Common myeloid progenitor, CD34-positive (primary cell): ENCODE measurements around the gene FNIP2.
A peak's percentile ranks its signal among the peaks of the same experiment; 100 is the strongest.
"Not testable (repeated sequence)": the region's sequence is repeated elsewhere in the genome, so short reads cannot be mapped to it uniquely, and the experiment has no call there.

ENCODE experiments used
- CTCF ChIA-PET: fragments of 350-600 bp; sonication (Branson Sonifier 250); formaldehyde crosslinking; loops from one replicate; lab custom pipeline; 2021; ENCODE audit warnings: antibody characterized with exemption; lab: Charles Lee
- POLR2A ChIA-PET: fragments of 350-600 bp; sonication (Branson Sonifier 250); formaldehyde crosslinking; loops from one replicate; lab custom pipeline; 2021; ENCODE audit warnings: antibody characterized with exemption; lab: Charles Lee
- DNase-seq, 3 donors: peaks; one replicate each; pipeline versions ENCODE4 v3.0.0 to v3.0.0-alpha.2; 2013
- H3K27ac ChIP-seq, 2 experiments: 1 replicate in 1 of 2; 2 replicates in 1 of 2; pipeline ENCODE4 v1.7.0; 2013; ENCODE audit warnings: inconsistent platforms in 2 of 2, low read length in 2 of 2, mild to moderate bottlenecking in 2 of 2, low read depth in 1 of 2, moderate library complexity in 1 of 2; ENCODE audit not compliant: severe bottlenecking in 2 of 2, insufficient read depth in 1 of 2, poor library complexity in 1 of 2
- H3K27me3 ChIP-seq, 5 experiments: replicated peaks in 2 of 5; 1 replicate in 3 of 5; 2 replicates in 2 of 5; pipeline versions ENCODE4 v1.6.1 to v1.7.0; 2013; ENCODE audit warnings: low read length in 4 of 5, mild to moderate bottlenecking in 2 of 5, moderate library complexity in 2 of 5, inconsistent platforms in 1 of 5; ENCODE audit not compliant: insufficient read depth in 5 of 5, control insufficient read depth in 4 of 5
- H3K36me3 ChIP-seq, 4 experiments: 1 replicate in 2 of 4; 2 replicates in 2 of 4; pipeline versions ENCODE4 v1.6.1 to v1.7.0; 2013; ENCODE audit warnings: low read length in 3 of 4, control low read depth in 1 of 4, mild to moderate bottlenecking in 1 of 4; ENCODE audit not compliant: control insufficient read depth in 4 of 4, insufficient read depth in 4 of 4
- H3K4me1 ChIP-seq, 4 experiments: 1 replicate in 3 of 4; 2 replicates in 1 of 4; pipeline versions ENCODE4 v1.6.1 to v1.7.1; 2013; ENCODE audit warnings: low read length in 3 of 4, mild to moderate bottlenecking in 3 of 4, control low read depth in 1 of 4, inconsistent platforms in 1 of 4, moderate library complexity in 1 of 4; ENCODE audit not compliant: control insufficient read depth in 4 of 4, insufficient read depth in 4 of 4; ENCODE audit errors: control extremely low read depth in 1 of 4
- H3K4me3 ChIP-seq, 7 experiments: 1 replicate in 4 of 7; 2 replicates in 3 of 7; pipeline versions ENCODE4 v1.5.1 to v1.7.0; 2013; ENCODE audit warnings: mild to moderate bottlenecking in 7 of 7, low read length in 6 of 7, moderate library complexity in 6 of 7, inconsistent platforms in 2 of 7, low read depth in 2 of 7, control low read depth in 1 of 7; ENCODE audit not compliant: insufficient read depth in 4 of 7, control insufficient read depth in 1 of 7; ENCODE audit errors: extremely low read depth in 1 of 7
- H3K9me3 ChIP-seq, 5 experiments: 1 replicate in 4 of 5; 2 replicates in 1 of 5; pipeline versions ENCODE4 v1.6.1 to v1.7.1; 2013; ENCODE audit warnings: low read length in 4 of 5, mild to moderate bottlenecking in 2 of 5, inconsistent platforms in 1 of 5, low read depth in 1 of 5, moderate library complexity in 1 of 5; ENCODE audit not compliant: control insufficient read depth in 4 of 5, insufficient read depth in 2 of 5; ENCODE audit errors: control extremely low read depth in 1 of 5
- WGBS: methylation state at CpG from one replicate; pipeline ENCODE4 v1.1.5; 2013; ENCODE audit not compliant: insufficient coverage; 5-methylcytosine and 5-hydroxymethylcytosine counted together

FNIP2 gene

DNA sequence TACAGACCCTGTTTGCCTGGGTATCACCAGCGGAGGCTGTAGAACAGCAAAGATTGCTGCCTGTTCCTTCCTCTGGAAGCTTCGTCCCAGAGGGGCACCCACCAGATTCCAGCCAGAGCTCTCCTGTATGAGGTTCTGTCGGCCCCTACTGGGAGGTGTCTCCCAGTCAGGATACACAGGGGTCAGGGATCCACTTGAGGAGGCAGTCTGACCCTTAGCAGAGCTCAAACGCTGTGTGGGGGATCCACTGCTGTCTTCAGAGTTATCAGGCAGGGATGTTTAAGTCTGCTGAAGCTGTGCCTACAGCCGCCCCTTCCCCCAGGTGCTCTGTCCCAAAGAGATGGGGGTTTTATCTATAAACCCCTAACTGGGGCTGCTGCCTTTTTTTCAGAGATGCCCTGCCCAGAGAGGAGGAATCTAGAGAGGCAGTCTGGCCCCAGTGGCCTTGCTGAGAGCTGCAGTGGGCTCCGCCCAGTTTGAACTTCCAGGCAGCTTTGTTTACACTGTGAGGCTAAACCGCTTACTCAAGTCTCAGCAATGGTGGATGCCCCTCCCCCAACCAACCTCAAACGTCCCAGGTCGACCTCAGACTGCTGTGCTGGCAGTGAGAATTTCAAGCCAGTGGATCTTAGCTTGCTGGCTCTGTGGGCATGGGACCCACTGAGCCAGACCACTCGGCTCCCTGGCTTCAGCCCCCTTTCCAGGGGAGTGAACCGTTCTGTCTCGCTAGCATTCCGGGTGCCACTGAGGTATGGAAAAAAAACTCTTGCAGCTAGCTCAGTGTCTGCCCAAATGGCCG, 133.7 kb downstream of the FNIP2 start:
- not testable (repeated sequence) for H3K27ac ChIP-seq, H3K9me3 ChIP-seq, H3K4me3 ChIP-seq, H3K4me1 ChIP-seq, H3K27me3 ChIP-seq
- peaks cover 2 to 24% (median 10%) of the 10 kb centered on the region in 4 experiments for H3K36me3 ChIP-seq
- ChIA-PET CTCF (interaction anchor here (1.2 to 2.5 kb wide), 2 partner anchors 13 to 115 kb away, joined by 3 to 6 read pairs; no protein-coding TSS in a partner anchor), POLR2A (interaction anchor here (0.6 kb wide), 1 partner anchor 120 kb away, joined by 4 read pairs; no protein-coding TSS in a partner anchor)
- 83% methylated on average over 12 of the region's 14 CpGs for WGBS
- peak in 1 of 3 donors; percentile 19 for DNase-seq

GRCh38 chr4:158903079-158903456, 134.2 kb downstream of the FNIP2 start:
- H3K4me1 ChIP-seq = peaks cover 0 to 6% (median 0%) of the 10 kb centered on the region in 4 experiments
- POLR2A ChIA-PET = no interaction called here
- CTCF ChIA-PET = interaction anchor here (1.2 to 2.5 kb wide), 2 partner anchors 13 to 114 kb away, joined by 3 to 6 read pairs; no protein-coding TSS in a partner anchor
- 97% methylated on average over 6 of the region's 7 CpGs for WGBS
- DNase-seq = no peak
- peaks cover 2 to 24% (median 10%) of the 10 kb centered on the region in 4 experiments for H3K36me3 ChIP-seq
- no peaks in the 10 kb centered on the region for H3K27me3 ChIP-seq
- peaks cover 0 to 4% (median 0%) of the 10 kb centered on the region in 5 experiments for H3K9me3 ChIP-seq
- no peak overlapping the region for H3K4me3 ChIP-seq
- no peak overlapping the region for H3K27ac ChIP-seq

GRCh38 chr4:158903472-158904043, 134.7 kb downstream of the FNIP2 start:
- Histone ChIP-seq H3K9me3 (peaks cover 0 to 4% (median 0%) of the 10 kb centered on the region in 5 experiments), H3K4me1 (peaks cover 0 to 6% (median 0%) of the 10 kb centered on the region in 4 experiments), H3K27ac (no peak overlapping the region), H3K4me3 (no peak overlapping the region), H3K27me3 (no peaks in the 10 kb centered on the region), H3K36me3 (peaks cover 2 to 21% (median 10%) of the 10 kb centered on the region in 4 experiments)
- CTCF ChIA-PET = interaction anchor here (1.1 to 2.5 kb wide), 3 partner anchors 9 to 114 kb away, joined by 3 to 6 read pairs (median 3); no protein-coding TSS in a partner anchor
- POLR2A ChIA-PET = no interaction called here
- 100% methylated on average over 1 of the region's 3 CpGs for WGBS
- DNase-seq = no peak

DNA sequence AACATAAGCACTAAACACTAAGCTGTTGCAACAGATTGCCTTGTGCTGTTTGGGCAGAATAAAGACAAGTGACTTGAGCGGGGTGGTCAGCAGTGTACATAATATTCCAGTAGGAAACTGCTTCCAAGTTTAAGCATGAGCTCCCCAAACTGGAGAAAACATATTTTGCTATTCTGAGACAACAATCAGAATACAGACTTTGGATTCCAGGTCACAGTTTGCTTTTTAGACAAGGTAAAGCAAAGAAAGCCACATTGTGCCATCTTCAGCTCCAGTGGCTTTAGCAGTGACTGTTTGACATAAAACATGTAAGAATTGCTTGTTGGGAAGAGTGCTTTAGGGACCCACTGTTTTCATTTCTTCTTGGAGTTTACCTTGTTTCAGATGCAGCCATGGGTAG, 136.0 kb downstream of the FNIP2 start:
- H3K36me3 ChIP-seq = peaks cover 2 to 19% (median 10%) of the 10 kb centered on the region in 4 experiments
- H3K4me1 ChIP-seq = peaks cover 0 to 6% (median 0%) of the 10 kb centered on the region in 4 experiments
- DNase-seq = no peak
- H3K4me3 ChIP-seq = no peak overlapping the region
- peaks cover 0 to 4% (median 0%) of the 10 kb centered on the region in 5 experiments for H3K9me3 ChIP-seq
- ChIA-PET POLR2A (interaction anchor here (1.0 kb wide), 1 partner anchor 11 kb away, joined by 3 read pairs; no protein-coding TSS in a partner anchor), CTCF (interaction anchor here (0.8 to 2.5 kb wide), 5 partner anchors 8 to 157 kb away, joined by 3 to 6 read pairs (median 5); no protein-coding TSS in a partner anchor)
- 100% methylated on average over 1 of the region's 1 CpG for WGBS
- H3K27me3 ChIP-seq = no peaks in the 10 kb centered on the region
- H3K27ac ChIP-seq = no peak overlapping the region

- CTCF ChIA-PET = no interaction called here
- POLR2A ChIA-PET = interaction anchor here (0.6 kb wide), 1 partner anchor 73 kb away, joined by 4 read pairs; no protein-coding TSS in a partner anchor
- H3K9me3 ChIP-seq = no peaks in the 10 kb centered on the region
- 20% methylated on average over 1 of the region's 3 CpGs for WGBS
- no peaks in the 10 kb centered on the region for H3K27me3 ChIP-seq
- DNase-seq = peak; percentile 14 to 80 (median 68)
- peaks cover 2 to 19% (median 10%) of the 10 kb centered on the region in 4 experiments for H3K36me3 ChIP-seq
- H3K4me1 ChIP-seq = peaks cover 0 to 6% (median 0%) of the 10 kb centered on the region in 4 experiments
- no peak overlapping the region for H3K27ac ChIP-seq
- no peak overlapping the region for H3K4me3 ChIP-seq
These were observed 137.2 kb downstream of the FNIP2 start for GRCh38 chr4:158906073-158906472.

GRCh38 chr4:158912390-158912789, 143.6 kb downstream of the FNIP2 start:
- Histone ChIP-seq H3K27me3 (no peaks in the 10 kb centered on the region), H3K9me3 (no peaks in the 10 kb centered on the region), H3K4me3 (no peak overlapping the region), H3K36me3 (no peaks in the 10 kb centered on the region), H3K27ac (no peak overlapping the region), H3K4me1 (peaks cover 0 to 3% (median 0%) of the 10 kb centered on the region in 4 experiments)
- POLR2A ChIA-PET = no interaction called here
- DNase-seq = no peak
- no CpG with 5 or more reads among the region's 2 CpGs for whole genome bisulfite sequencing
- CTCF ChIA-PET = interaction anchor here (1.1 to 1.2 kb wide), 2 partner anchors 8 to 222 kb away, joined by 3 read pairs; no protein-coding TSS in a partner anchor
